GM12892 (cell line): ENCODE data around the gene ZNF407.

Experiments
- POLR2AphosphoS5 ChIP-seq: IDR thresholded peaks from 2 replicates; pipeline ENCODE4 v1.6.1; 2011; ENCODE audit warnings: low read depth, low read length, control low read depth
- TAF1 ChIP-seq: IDR thresholded peaks from 2 replicates; pipeline ENCODE4 v1.6.1; 2011; ENCODE audit warnings: low read depth, mild to moderate bottlenecking, control low read depth, low read length, borderline replicate concordance

DNA sequence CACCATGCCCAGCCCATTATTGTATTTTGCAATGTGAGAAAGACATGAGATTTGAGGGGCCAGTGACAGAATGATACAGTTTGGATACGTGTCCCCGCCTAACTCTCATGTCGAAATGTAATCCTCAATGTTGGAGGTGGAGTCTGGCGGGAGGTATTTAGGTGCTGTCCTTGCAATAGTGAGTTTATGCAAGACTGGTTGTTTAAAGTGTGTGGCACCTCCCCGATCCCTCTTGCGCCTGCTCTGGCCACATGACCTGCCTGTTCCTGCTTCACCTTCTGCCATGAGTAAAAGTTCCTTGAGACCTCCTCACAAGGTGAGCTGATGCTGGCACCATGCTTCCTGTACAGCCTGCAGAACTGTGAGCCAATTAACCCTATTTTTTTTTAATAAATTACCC is 46.8 kb upstream of the ZNF407 start:
- TF ChIP-seq POLR2AphosphoS5 = no peak
- TF ChIP-seq TAF1 = no peak
